Ectodermal cell (in vitro differentiated cells): ENCODE measurements around the gene ZNF814.
"Not testable (repeated sequence)": the region's sequence is repeated elsewhere in the genome, so short reads cannot be mapped to it uniquely, and the experiment has no call there.

Source experiments
- H3K27ac ChIP-seq: 2 replicates; pipeline ENCODE4 v1.7.0; 2013; ENCODE audit warnings: mild to moderate bottlenecking, low read depth, low read length; ENCODE audit not compliant: insufficient read depth, poor library complexity, severe bottlenecking
- H3K27me3 ChIP-seq: 2 replicates; pipeline ENCODE4 v1.7.0; 2013; ENCODE audit warnings: mild to moderate bottlenecking, low read length; ENCODE audit not compliant: insufficient read depth, control insufficient read depth, poor library complexity, severe bottlenecking
- H3K36me3 ChIP-seq: one replicate; pipeline ENCODE4 v1.7.0; 2013; ENCODE audit warnings: low read length; ENCODE audit not compliant: control insufficient read depth, insufficient read depth
- H3K4me1 ChIP-seq: one replicate; pipeline ENCODE4 v1.7.0; 2013; ENCODE audit warnings: low read length; ENCODE audit not compliant: control insufficient read depth, insufficient read depth
- H3K4me3 ChIP-seq: 2 replicates; pipeline ENCODE4 v1.7.0; 2013; ENCODE audit warnings: low read depth, low read length, control low read depth; ENCODE audit not compliant: insufficient read depth
- H3K9me3 ChIP-seq: 2 replicates; pipeline ENCODE4 v1.7.0; 2013; ENCODE audit warnings: mild to moderate bottlenecking, low read length, moderate library complexity; ENCODE audit not compliant: control insufficient read depth
- WGBS, 2 experiments: methylation state at CpG; one replicate each; pipeline ENCODE4 v1.1.7; 2013; ENCODE audit warnings: missing lambda C conversion rate in 2 of 2; 5-methylcytosine and 5-hydroxymethylcytosine counted together

The ZNF814 gene

GRCh38 chr19:57862351-57862750 lies 26.5 kb downstream of the ZNF814 start:
- 94 to 96% methylated on average over 3 of the region's 3 CpGs for WGBS, 2 experiments
- peaks cover 48% of the 10 kb centered on the region for H3K36me3 ChIP-seq

GRCh38 chr19:57854117-57854516 lies 34.7 kb downstream of the ZNF814 start:
- 94 to 98% methylated on average over 2 of the region's 2 CpGs for WGBS, 2 experiments
- not testable (repeated sequence) for H3K27ac ChIP-seq

More at GRCh38 chr19:57862351-57862750, 26.5 kb downstream of the ZNF814 start:
- not testable (repeated sequence) for H3K27ac ChIP-seq, H3K4me3 ChIP-seq, H3K4me1 ChIP-seq, H3K27me3 ChIP-seq, H3K9me3 ChIP-seq

DNA sequence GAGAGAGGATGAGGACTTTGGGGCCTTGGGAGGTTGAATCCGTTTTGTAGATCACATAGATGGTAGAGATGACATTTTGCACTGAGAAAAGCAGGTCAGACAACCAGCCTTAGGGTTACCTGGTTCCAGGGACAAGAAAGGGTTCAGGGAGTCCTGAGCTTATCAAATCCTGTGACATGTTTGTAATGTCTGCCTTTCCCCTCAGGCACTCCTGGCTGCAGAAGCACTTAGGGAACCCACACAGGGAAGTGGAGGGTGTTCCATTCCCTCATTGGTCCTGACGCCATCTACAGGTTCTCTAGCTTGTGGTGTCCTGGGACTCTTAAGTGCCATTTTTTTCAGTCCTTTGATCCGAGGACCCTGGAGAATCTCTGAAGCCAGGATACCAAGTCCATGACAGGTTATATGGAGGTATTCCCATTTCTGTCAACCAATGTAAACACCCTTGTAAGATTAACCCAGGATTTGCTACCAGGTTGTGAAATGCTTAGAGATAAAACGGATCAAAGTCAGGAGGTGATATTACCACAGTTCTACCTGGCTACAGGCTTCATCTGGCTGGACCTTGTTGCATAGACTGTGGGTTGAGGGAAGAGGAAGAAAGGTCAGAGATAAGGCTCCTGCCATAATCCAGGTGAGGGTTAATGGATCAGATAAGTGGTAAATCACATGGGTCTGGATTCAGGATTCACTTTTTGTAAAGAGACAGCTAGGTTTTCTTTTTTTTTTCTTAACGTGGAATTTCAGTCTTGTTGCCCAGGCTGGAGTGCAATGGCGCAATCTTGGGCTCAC lies 36.8 kb downstream of the ZNF814 start:
- H3K9me3 ChIP-seq, H3K27ac ChIP-seq, H3K36me3 ChIP-seq, H3K27me3 ChIP-seq, H3K4me3 ChIP-seq: not testable (repeated sequence)
- 94 to 96% methylated on average over 3 of the region's 6 CpGs for WGBS, 2 experiments
- peaks cover 11% of the 10 kb centered on the region for H3K4me1 ChIP-seq

More at GRCh38 chr19:57854117-57854516, 34.7 kb downstream of the ZNF814 start:
- not testable (repeated sequence) for H3K27me3 ChIP-seq, H3K9me3 ChIP-seq, H3K36me3 ChIP-seq, H3K4me3 ChIP-seq
- H3K4me1 ChIP-seq: peaks cover 11% of the 10 kb centered on the region

- Histone ChIP-seq H3K4me3 (peak overlapping the region; percentile 86), H3K27ac (peak overlapping the region; percentile 87), H3K4me1 (peaks cover 11% of the 10 kb centered on the region), H3K36me3 (peaks cover 5% of the 10 kb centered on the region), H3K9me3 (no peaks in the 10 kb centered on the region), H3K27me3 (no peaks in the 10 kb centered on the region)
- WGBS, 2 experiments: 31 to 40% methylated on average over 11 of the region's 11 CpGs
Measured at GRCh38 chr19:57850553-57851017, 38.3 kb downstream of the ZNF814 start.

DNA sequence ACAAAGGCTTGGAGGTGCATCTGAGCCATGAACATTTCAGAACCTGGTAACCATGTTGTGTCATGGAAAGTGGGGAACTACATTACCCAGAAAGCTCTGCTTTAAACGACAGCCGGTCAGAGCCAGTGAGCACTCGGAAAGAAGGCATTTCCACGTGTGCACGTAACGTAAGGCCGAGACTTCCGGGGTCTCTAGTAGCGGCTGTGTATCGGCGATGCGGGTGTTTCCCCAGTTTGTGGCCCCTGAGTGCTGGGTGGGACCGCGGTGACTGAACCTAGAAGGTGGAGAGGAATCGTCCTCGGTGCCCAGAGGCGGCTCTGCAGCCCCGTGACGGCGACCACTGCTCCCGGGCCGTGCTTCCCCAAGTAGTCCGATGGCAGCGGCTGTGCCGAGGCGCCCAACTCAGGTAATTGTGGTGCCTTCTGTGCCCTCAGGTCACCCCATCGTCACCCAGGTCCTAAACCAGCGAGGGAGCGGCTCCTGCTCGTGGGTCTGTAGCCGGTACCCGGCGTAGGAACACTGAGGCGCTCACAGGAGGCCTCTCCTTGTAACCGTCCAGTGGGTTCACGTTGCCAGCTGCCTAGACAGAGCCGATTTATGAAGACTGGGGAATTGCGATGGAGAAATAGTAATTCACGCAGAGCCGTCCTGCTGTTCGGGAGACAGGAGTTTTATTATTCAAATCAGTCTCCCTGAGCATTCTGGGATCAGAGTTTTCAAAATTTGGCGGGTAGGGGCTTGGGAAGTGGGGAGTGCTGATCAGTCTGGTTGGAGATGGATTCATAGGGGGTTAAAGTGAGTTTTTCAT lies 39.0 kb downstream of the ZNF814 start, which contains the start of gene ZNF587:
Gene ZNF587, plus strand, starts transcription at position 194 of the 808 bp plus-strand sequence. Its CDS starts 180 bp downstream, at position 374.
- 1 to 2% methylated on average over 42 of the region's 42 CpGs for WGBS, 2 experiments
- not testable (repeated sequence) for H3K36me3 ChIP-seq, H3K27me3 ChIP-seq, H3K9me3 ChIP-seq
- peaks cover 11% of the 10 kb centered on the region for H3K4me1 ChIP-seq
- H3K4me3 ChIP-seq: peak within 1 kb of the TSS; percentile 86
- H3K27ac ChIP-seq: peak within 1 kb of the TSS; percentile 87

- 67 to 73% methylated on average over 2 of the region's 2 CpGs for WGBS, 2 experiments
- H3K27me3 ChIP-seq, H3K36me3 ChIP-seq, H3K9me3 ChIP-seq: not testable (repeated sequence)
- peak overlapping the region; percentile 86 for H3K4me3 ChIP-seq
- H3K27ac ChIP-seq: peak overlapping the region; percentile 87
- peaks cover 11% of the 10 kb centered on the region for H3K4me1 ChIP-seq
Measured at GRCh38 chr19:57849162-57849665, 39.6 kb downstream of the ZNF814 start.

DNA sequence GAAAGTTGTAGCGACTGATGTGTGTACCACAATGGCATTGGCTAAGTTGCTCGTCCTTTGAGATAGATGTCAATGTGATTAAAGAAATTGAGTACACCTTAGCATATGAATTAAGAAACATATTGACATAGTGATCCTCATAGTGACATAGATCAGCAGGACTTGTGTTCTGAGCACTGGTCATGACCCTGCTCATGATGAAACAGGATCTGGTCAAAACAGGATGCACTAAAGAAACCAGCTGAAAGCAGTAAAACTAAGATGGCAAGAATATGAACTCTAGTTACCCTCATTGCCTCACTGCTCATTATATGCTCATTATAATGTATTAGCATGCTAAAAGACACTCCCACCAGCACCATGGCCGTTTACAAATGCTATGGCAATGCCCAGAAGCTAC lies 41.7 kb downstream of the ZNF814 start:
- not testable (repeated sequence) for H3K27me3 ChIP-seq, H3K27ac ChIP-seq, H3K36me3 ChIP-seq, H3K4me3 ChIP-seq, H3K9me3 ChIP-seq
- H3K4me1 ChIP-seq: peaks cover 11% of the 10 kb centered on the region
- 65 to 77% methylated on average over 2 to 3 of the region's 3 CpGs for WGBS, 2 experiments

- H3K27ac ChIP-seq: no peak overlapping the region
- WGBS, 2 experiments: 97 to 99% methylated on average over 5 to 6 of the region's 6 CpGs
- H3K36me3 ChIP-seq: peaks cover 8% of the 10 kb centered on the region
Measured at GRCh38 chr19:57841122-57841763, 47.6 kb downstream of the ZNF814 start.

DNA sequence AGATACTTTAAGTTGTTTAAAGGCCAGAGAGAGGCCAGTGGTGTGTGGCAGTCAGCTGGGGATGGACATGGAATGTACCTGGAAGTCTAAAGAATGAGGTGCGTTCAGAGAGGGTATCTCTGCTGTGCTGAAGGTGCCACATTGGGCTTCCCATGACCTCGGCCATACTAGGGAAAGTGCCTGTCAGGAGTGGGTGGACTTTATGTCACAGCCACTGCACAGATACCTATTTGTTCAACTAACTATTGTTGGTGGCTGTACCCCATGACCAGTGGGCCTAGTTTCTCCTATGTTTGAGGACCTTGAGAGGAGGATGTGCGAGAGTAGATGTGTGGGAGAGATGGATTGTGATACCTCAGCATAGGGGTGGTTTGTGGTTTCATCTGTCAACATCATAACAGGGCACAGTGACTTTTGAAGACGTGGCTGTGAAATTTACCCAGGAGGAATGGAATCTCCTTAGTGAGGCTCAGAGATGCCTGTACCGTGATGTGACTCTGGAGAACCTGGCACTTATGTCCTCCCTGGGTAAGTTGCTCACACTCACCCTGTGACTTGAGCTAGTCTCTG lies 50.1 kb downstream of the ZNF814 start:
- WGBS, 2 experiments: 94 to 96% methylated on average over 4 of the region's 5 CpGs
- H3K36me3 ChIP-seq: not testable (repeated sequence)

More at GRCh38 chr19:57841122-57841763, 47.6 kb downstream of the ZNF814 start:
- H3K4me3 ChIP-seq: no peak overlapping the region
- no peaks in the 10 kb centered on the region for H3K4me1 ChIP-seq
- H3K27me3 ChIP-seq: no peaks in the 10 kb centered on the region
- no peaks in the 10 kb centered on the region for H3K9me3 ChIP-seq

More for the DNA sequence above, 50.1 kb downstream of the ZNF814 start:
- not testable (repeated sequence) for H3K9me3 ChIP-seq, H3K4me1 ChIP-seq, H3K27ac ChIP-seq, H3K27me3 ChIP-seq, H3K4me3 ChIP-seq
